GM10266 (cell line): ENCODE measurements around the gene SDR39U1.

Experiments
- DNase-seq: peaks from one replicate; pipeline ENCODE4 v3.0.0; 2012; ENCODE audit errors: extremely low spot score
- CTCF ChIP-seq: IDR thresholded peaks from 2 replicates; pipeline ENCODE4 v1.5.1; 2012; ENCODE audit warnings: mild to moderate bottlenecking, low read depth; ENCODE audit not compliant: control insufficient read depth, insufficient read depth; ENCODE audit errors: missing control alignments

The SDR39U1 gene

GRCh38 chr14:24439257-24439656 is 3.3 kb downstream of the SDR39U1 start:
- no peak for TF ChIP-seq CTCF
- DNase-seq, result no peak

- DNase-seq, result no peak
- TF ChIP-seq CTCF, result no peak
Observed at GRCh38 chr14:24438223-24439097, 4.1 kb downstream of the SDR39U1 start.

- TF ChIP-seq CTCF, result no peak
- no peak for DNase-seq
Observed at GRCh38 chr14:24437736-24438067, 4.9 kb downstream of the SDR39U1 start.

- TF ChIP-seq CTCF, result no peak
- no peak for DNase-seq
Observed at GRCh38 chr14:24437020-24437735, 5.4 kb downstream of the SDR39U1 start.

- peak; percentile 68 for TF ChIP-seq CTCF
- DNase-seq, result peak; percentile 69
Observed at GRCh38 chr14:24436355-24437019, 6.1 kb downstream of the SDR39U1 start.

GRCh38 chr14:24435998-24436354 is 6.6 kb downstream of the SDR39U1 start:
- TF ChIP-seq CTCF, result no peak
- no peak for DNase-seq

GRCh38 chr14:24435192-24435810 is 7.3 kb downstream of the SDR39U1 start:
- no peak for DNase-seq
- TF ChIP-seq CTCF, result no peak
